Fibroblast of villous mesenchyme (primary cell): ENCODE measurements around the gene MYG1. TPM values are rescaled to one million over a fixed set of nuclear protein-coding genes. Genes with fewer than 3 reads are reported as not detected.
"Not testable (repeated sequence)": the region's sequence is repeated elsewhere in the genome, so short reads cannot be mapped to it uniquely, and the experiment has no call there.

Experiments
- DNase-seq: peaks from one replicate; pipeline ENCODE4 v3.0.0-alpha.2; 2010; ENCODE audit warnings: low read depth
- H3K4me3 ChIP-seq: 2 replicates; pipeline ENCODE4 v1.5.1; 2011; ENCODE audit warnings: low read depth, mild to moderate bottlenecking, low read length
- CTCF ChIP-seq: IDR thresholded peaks from 2 replicates; pipeline ENCODE4 v1.5.1; 2012; ENCODE audit warnings: low read depth, mild to moderate bottlenecking, low read length; ENCODE audit not compliant: insufficient read depth
- total RNA-seq: library from RNA; depleted of rRNA; stranded (reverse); fragments of >200 nt; gene quantifications from 2 replicates; pipeline ENCODE4 v1.2.3, GENCODE V29; 2012

Gene MYG1
- total RNA-seq, 1 donor, result 30.2 TPM

GRCh38 chr12:53295070-53295890 is 4.2 kb upstream of the MYG1 start, which contains the start of gene PFDN5:
PFDN5 (plus strand) TSS chr12:53295542; CDS start chr12:53295568, 26 bp downstream.
- peak within 1 kb of the TSS; percentile 69 for H3K4me3 ChIP-seq
- peak; percentile 91 for DNase-seq
- no peak for TF ChIP-seq CTCF

- H3K4me3 ChIP-seq, result peak overlapping the region; percentile 69
- TF ChIP-seq CTCF, result no peak
- DNase-seq, result no peak
These were observed 3.6 kb upstream of the MYG1 start for GRCh38 chr12:53295891-53296219.

GRCh38 chr12:53297106-53297505 is 2.4 kb upstream of the MYG1 start:
- H3K4me3 ChIP-seq, DNase-seq: not testable (repeated sequence)

DNA sequence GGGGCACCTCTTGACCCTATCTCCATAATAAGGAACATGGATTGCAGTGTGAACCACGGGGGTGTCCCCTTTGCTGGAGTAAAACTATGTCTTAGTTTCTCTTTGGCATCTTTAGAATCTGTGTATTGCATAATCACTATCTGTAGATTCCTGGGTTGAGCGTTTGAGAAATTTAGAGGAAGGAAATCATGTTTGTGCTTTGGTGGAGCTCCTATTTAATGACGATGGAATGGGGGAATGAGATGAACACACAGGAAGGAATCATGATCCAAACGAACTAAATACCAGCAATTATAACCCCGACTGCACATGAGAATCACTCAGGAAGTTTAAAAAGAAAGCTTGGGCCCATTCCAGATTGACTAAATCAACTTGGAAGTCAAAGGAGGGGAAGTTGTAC is 1.3 kb upstream of the MYG1 start:
- H3K4me3 ChIP-seq, result no peak overlapping the region
- DNase-seq, result peak; percentile 91

DNA sequence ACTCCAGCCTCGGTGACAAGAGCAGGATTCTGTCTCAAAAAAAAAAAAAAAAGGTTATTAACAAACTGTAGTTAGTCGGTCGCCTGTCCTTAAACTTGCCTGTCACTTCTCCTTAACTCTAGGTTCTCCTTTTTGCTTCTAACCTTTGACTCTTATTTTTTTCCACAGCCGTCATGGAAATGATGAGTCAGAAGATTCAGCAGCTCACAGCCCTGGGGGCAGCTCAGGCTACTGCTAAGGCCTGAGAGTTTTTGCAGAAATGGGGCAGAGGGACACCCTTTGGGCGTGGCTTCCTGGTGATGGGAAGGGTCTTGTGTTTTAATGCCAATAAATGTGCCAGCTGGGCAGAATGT is 418 bp upstream of the MYG1 start:
- peak; percentile 88 for DNase-seq
- no peak for TF ChIP-seq CTCF
- peak overlapping the region; percentile 73 for H3K4me3 ChIP-seq

More for the DNA sequence above, 1.3 kb upstream of the MYG1 start:
- no peak for TF ChIP-seq CTCF

GRCh38 chr12:53300187-53300586 is 692 bp downstream of the MYG1 start:
- H3K4me3 ChIP-seq, result peak overlapping the region; percentile 73
- DNase-seq, result peak; percentile 58
- TF ChIP-seq CTCF, result no peak

GRCh38 chr12:53302903-53303302 is 3.4 kb downstream of the MYG1 start:
- no peak overlapping the region for H3K4me3 ChIP-seq
- TF ChIP-seq CTCF, result no peak
- no peak for DNase-seq
